Body of pancreas (tissue), 4 donors: ENCODE results near the gene GINS2. TPM values are rescaled to one million over a fixed set of nuclear protein-coding genes. Genes with fewer than 3 reads are reported as not detected.

ENCODE experiments used
- ATAC-seq: fragments of 150-250 bp; one replicate; pipeline ENCODE4 v1.9.1; 2016
- DNase-seq, 4 donors: peaks; one replicate each; pipeline ENCODE4 v3.0.0-alpha.2; 2019
- H3K27ac ChIP-seq, 4 donors: fragments of 200-600 bp; sonication (generic); 1 replicate in 3 of 4; 2 replicates in 1 of 4; pipeline versions ENCODE4 v1.5.1 to v1.6.1; 2016 to 2019; ENCODE audit warnings: mild to moderate bottlenecking in 1 of 4, mixed read lengths in 1 of 4, moderate library complexity in 1 of 4
- H3K27me3 ChIP-seq, 2 donors: fragments of 200-600 bp; sonication (generic); one replicate each; pipeline ENCODE4 v1.6.0; 2016; ENCODE audit warnings: mild to moderate bottlenecking in 1 of 2
- H3K36me3 ChIP-seq, 2 donors: fragments of 200-600 bp; sonication (generic); replicated peaks in 1 of 2; 2 replicates each; pipeline ENCODE4 v1.5.1; 2016; ENCODE audit warnings: low read depth in 2 of 2; ENCODE audit not compliant: insufficient read depth in 1 of 2
- H3K4me1 ChIP-seq: fragments of 200-600 bp; sonication (generic); one replicate; pipeline ENCODE4 v1.6.0; 2016
- H3K4me3 ChIP-seq, 2 donors: fragments of 200-600 bp; sonication (generic); 1 replicate in 1 of 2; 2 replicates in 1 of 2; pipeline ENCODE4 v1.5.1; 2016 to 2019
- H3K9me3 ChIP-seq, 3 donors: fragments of 200-600 bp; sonication (generic); 1 replicate in 2 of 3; 2 replicates in 1 of 3; pipeline ENCODE4 v1.5.1; 2016
- CTCF ChIP-seq, 7 experiments: fragments of 450-650 bp in 4 of 7; fragments of 200-600 bp in 3 of 7; sonication (generic) in 3 of 7; IDR thresholded peaks; one replicate each; pipeline ENCODE4 v1.5.1; 2016 to 2019; ENCODE audit warnings: antibody characterized with exemption in 7 of 7
- POLR2A ChIP-seq, 3 donors: fragments of 450-650 bp; IDR thresholded peaks; one replicate each; pipeline ENCODE4 v1.6.1; 2016; ENCODE audit warnings: antibody characterized with exemption in 3 of 3, mild to moderate bottlenecking in 2 of 3
- WGBS, 2 donors: methylation state at CpG; one replicate each; pipeline ENCODE4 v1.1.5; 2017; 5-methylcytosine and 5-hydroxymethylcytosine counted together
- intact Hi-C: fragments of 100-400 bp; cut with DNase I; formaldehyde crosslinking; loops from one replicate; pipeline ENCODE4 v1.15.1; 2023
- total RNA-seq, 2 donors: library from RNA; depleted of rRNA; stranded (reverse); fragments of >200 nt; gene quantifications; one replicate each; pipeline ENCODE4 v1.1.0, GENCODE V29; 2016

The GINS2 gene
- total RNA-seq, 2 donors from 2014 or later: 0.26 to 0.33 TPM

GRCh38 chr16:85662976-85663830, 25.6 kb downstream of the GINS2 start:
- H3K4me3 ChIP-seq: no peak overlapping the region
- intact Hi-C loops: no loop called here
- H3K36me3 ChIP-seq: peaks cover 43 to 50% of the 10 kb centered on the region in 2 donors
- peaks cover 8% of the 10 kb centered on the region for H3K4me1 ChIP-seq
- H3K9me3 ChIP-seq: no peaks in the 10 kb centered on the region
- no peaks in the 10 kb centered on the region for H3K27me3 ChIP-seq
- H3K27ac ChIP-seq: peak overlapping the region in 1 of 4 donors; percentile 33
- 91% methylated on average over 25 to 38 of the region's 38 CpGs for WGBS, 2 donors
- ATAC-seq (no peak), DNase-seq (no peak)
- TF ChIP-seq POLR2A (IDR thresholded peaks at IDR 0.05) (no peak), CTCF (IDR thresholded peaks at IDR 0.05) (no peak)

GRCh38 chr16:85662482-85662812, 26.3 kb downstream of the GINS2 start:
- Histone ChIP-seq H3K36me3 (peaks cover 49 to 52% of the 10 kb centered on the region in 2 donors), H3K9me3 (no peaks in the 10 kb centered on the region), H3K4me3 (no peak overlapping the region), H3K4me1 (peaks cover 8% of the 10 kb centered on the region), H3K27me3 (no peaks in the 10 kb centered on the region), H3K27ac (no peak overlapping the region)
- intact Hi-C loops: no loop called here
- DNase-seq (no peak), ATAC-seq (no peak)
- WGBS, 2 donors: 92% methylated on average over 3 of the region's 3 CpGs; no CpG with 5 or more reads in 1 of the 2 donors
- TF ChIP-seq POLR2A (IDR thresholded peaks at IDR 0.05) (no peak), CTCF (IDR thresholded peaks at IDR 0.05) (no peak)

GRCh38 chr16:85661740-85662481, 26.8 kb downstream of the GINS2 start:
- DNase-seq: no peak
- TF ChIP-seq CTCF (IDR thresholded peaks at IDR 0.05) (no peak), POLR2A (IDR thresholded peaks at IDR 0.05) (no peak)

GRCh38 chr16:85660843-85661739, 27.7 kb downstream of the GINS2 start:
- no peaks in the 10 kb centered on the region for H3K9me3 ChIP-seq
- peaks cover 8% of the 10 kb centered on the region for H3K4me1 ChIP-seq
- no peak for ATAC-seq
- no peak for DNase-seq
- peaks cover 47 to 54% of the 10 kb centered on the region in 2 donors for H3K36me3 ChIP-seq
- H3K27me3 ChIP-seq: no peaks in the 10 kb centered on the region
- H3K27ac ChIP-seq: no peak overlapping the region
- 88 to 96% methylated on average over 8 to 28 of the region's 42 CpGs for WGBS, 2 donors
- TF ChIP-seq POLR2A (IDR thresholded peaks at IDR 0.05) (no peak), CTCF (IDR thresholded peaks at IDR 0.05) (no peak)
- no peak overlapping the region for H3K4me3 ChIP-seq
- intact Hi-C loops: no loop called here

More at GRCh38 chr16:85661740-85662481, 26.8 kb downstream of the GINS2 start:
- H3K27ac ChIP-seq: no peak overlapping the region
- no peak for ATAC-seq
- 91 to 93% methylated on average over 13 to 26 of the region's 26 CpGs for WGBS, 2 donors
- H3K4me3 ChIP-seq: no peak overlapping the region
- no peaks in the 10 kb centered on the region for H3K27me3 ChIP-seq
- intact Hi-C loops: no loop called here
- H3K9me3 ChIP-seq: no peaks in the 10 kb centered on the region
- peaks cover 49 to 53% of the 10 kb centered on the region in 2 donors for H3K36me3 ChIP-seq
- peaks cover 8% of the 10 kb centered on the region for H3K4me1 ChIP-seq
